Naive thymus-derived CD4-positive, alpha-beta T cell (primary cell): Measurements from ENCODE around the gene RNF183. TPM values are rescaled to one million over a fixed set of nuclear protein-coding genes. Genes with fewer than 3 reads are reported as not detected.

Experiments
- ATAC-seq: fragments of 150-1000 bp; cut with Tn5 transposase; 2 replicates; pipeline ENCODE4 v1.10.0; 2021; ENCODE audit warnings: mild to moderate bottlenecking, moderate library complexity
- CTCF ChIA-PET: fragments of 350-600 bp; sonication (Branson Sonifier 250); formaldehyde crosslinking; loops from one replicate; lab custom pipeline; 2021; ENCODE audit warnings: antibody characterized with exemption; lab: Charles Lee
- POLR2A ChIA-PET: fragments of 350-600 bp; sonication (Branson Sonifier 250); formaldehyde crosslinking; loops from one replicate; lab custom pipeline; 2021; ENCODE audit warnings: antibody characterized with exemption, inconsistent platforms; lab: Charles Lee
- DNase-seq, 9 donors: peaks; one replicate each; pipeline versions ENCODE4 v3.0.0 to v3.0.0-alpha.2; 2020 to 2022; ENCODE audit warnings: mixed read lengths in 1 of 9
- H3K27ac ChIP-seq: one replicate; pipeline ENCODE4 v1.7.0; 2013; ENCODE audit warnings: mild to moderate bottlenecking, low read depth, low read length, moderate library complexity
- H3K27me3 ChIP-seq, 2 donors: one replicate each; pipeline ENCODE4 v1.7.0; 2013; ENCODE audit warnings: low read length in 2 of 2, mild to moderate bottlenecking in 2 of 2, moderate library complexity in 2 of 2; ENCODE audit not compliant: control insufficient read depth in 2 of 2, insufficient read depth in 2 of 2
- H3K36me3 ChIP-seq, 3 experiments: 1 replicate in 2 of 3; 2 replicates in 1 of 3; pipeline ENCODE4 v1.7.0; 2013; ENCODE audit warnings: low read length in 3 of 3, mild to moderate bottlenecking in 3 of 3, moderate library complexity in 1 of 3; ENCODE audit not compliant: insufficient read depth in 3 of 3, control insufficient read depth in 2 of 3
- H3K4me1 ChIP-seq, 2 donors: one replicate each; pipeline ENCODE4 v1.7.0; 2013; ENCODE audit warnings: low read length in 2 of 2, mild to moderate bottlenecking in 2 of 2, moderate library complexity in 1 of 2; ENCODE audit not compliant: control insufficient read depth in 2 of 2, insufficient read depth in 2 of 2
- H3K4me3 ChIP-seq: 2 replicates; pipeline ENCODE4 v1.7.0; 2013; ENCODE audit warnings: mild to moderate bottlenecking, low read length
- H3K9me3 ChIP-seq, 3 experiments: 1 replicate in 2 of 3; 2 replicates in 1 of 3; pipeline ENCODE4 v1.7.0; 2013; ENCODE audit warnings: low read length in 3 of 3; ENCODE audit not compliant: control insufficient read depth in 2 of 3
- H3K27ac Mint-ChIP-seq, 9 donors: one replicate each; pipeline ENCODE4 v1.8.0; 2020 to 2022; ENCODE audit warnings: mixed read lengths in 9 of 9, mild to moderate bottlenecking in 8 of 9, moderate library complexity in 5 of 9, inconsistent platforms in 2 of 9
- H3K27me3 Mint-ChIP-seq, 5 donors: one replicate each; pipeline ENCODE4 v1.8.0; 2021 to 2022; ENCODE audit warnings: mixed read lengths in 5 of 5, mild to moderate bottlenecking in 1 of 5
- H3K36me3 Mint-ChIP-seq, 5 donors: one replicate each; pipeline ENCODE4 v1.8.0; 2020 to 2022; ENCODE audit warnings: mixed read lengths in 5 of 5, mild to moderate bottlenecking in 3 of 5, inconsistent platforms in 1 of 5
- H3K4me1 Mint-ChIP-seq, 7 donors: one replicate each; pipeline ENCODE4 v1.8.0; 2020 to 2022; ENCODE audit warnings: mixed read lengths in 7 of 7, mild to moderate bottlenecking in 3 of 7, inconsistent platforms in 1 of 7
- H3K4me3 Mint-ChIP-seq, 10 donors: one replicate each; pipeline ENCODE4 v1.8.0; 2020 to 2022; ENCODE audit warnings: mild to moderate bottlenecking in 10 of 10, mixed read lengths in 10 of 10, moderate library complexity in 6 of 10, inconsistent platforms in 2 of 10
- H3K9me3 Mint-ChIP-seq, 11 donors: one replicate each; pipeline ENCODE4 v1.8.0; 2020 to 2022; ENCODE audit warnings: mixed read lengths in 11 of 11, mild to moderate bottlenecking in 4 of 11, inconsistent platforms in 1 of 11, moderate library complexity in 1 of 11
- intact Hi-C, 2 donors: fragments of 100-400 bp; cut with micrococcal nuclease; formaldehyde crosslinking; loops; one replicate each; pipeline ENCODE4 v1.15.1; 2023
- polyA plus RNA-seq, 2 donors: library from polyadenylated mRNA; unstranded; fragments of 300-500 nt; fragmentation: Illumina TruSeq; gene quantifications; one replicate each; pipeline ENCODE4 v1.2.3, GENCODE V29; 2021
- total RNA-seq, 6 experiments: library from RNA in 5 of 6; stranded (reverse) in 5 of 6; gene quantifications; 1 replicate in 5 of 6; 2 replicates in 1 of 6; pipeline ENCODE4 v1.2.3 and lab custom pipeline; 2021 to 2026

RNF183 gene
- total and polyA plus RNA-seq, 7 experiments from 2014 or later = not detected

- H3K36me3 Mint-ChIP-seq = peaks cover 17 to 41% (median 29%) of the 10 kb centered on the region in 5 donors
- no peak within 1 kb of the TSS for H3K27ac Mint-ChIP-seq
- peaks cover 13 to 42% (median 34%) of the 10 kb centered on the region in 7 donors for H3K4me1 Mint-ChIP-seq
- peaks cover 0 to 2% (median 0%) of the 10 kb centered on the region in 11 donors for H3K9me3 Mint-ChIP-seq
- ChIA-PET CTCF (interaction anchor here (0.7 to 4.4 kb wide), 19 partner anchors 12 to 383 kb away, joined by 3 to 48 read pairs (median 5); partner anchors contain the start of genes ALAD, C9orf43, POLE3 and WDR31), POLR2A (interaction anchor here (0.6 to 4.7 kb wide), 11 partner anchors 7 to 1645 kb away, joined by 3 to 29 read pairs (median 3); partner anchors contain the start of genes ALAD, BSPRY, C9orf43 and DNAJC25)
- peak; percentile 85 to 95 (median 93) for DNase-seq
- Histone ChIP-seq H3K36me3 (peaks cover 16 to 50% (median 30%) of the 10 kb centered on the region in 3 experiments), H3K27me3 (no peaks in the 10 kb centered on the region), H3K27ac (peak within 1 kb of the TSS; percentile 98), H3K4me3 (peak within 1 kb of the TSS; percentile 87), H3K4me1 (peaks cover 8 to 16% of the 10 kb centered on the region in 2 donors), H3K9me3 (no peaks in the 10 kb centered on the region)
- intact Hi-C loops = loop anchor here (1.0 to 2.0 kb wide), 17 partner anchors 54 to 1793 kb away; partner anchors contain the start of genes ALAD (in 2 of the 2), C9orf43 (in 2 of the 2), FKBP15 (in 2 of the 2) and POLE3 (in 2 of the 2)
- no peaks in the 10 kb centered on the region for H3K27me3 Mint-ChIP-seq
- ATAC-seq = peak; percentile 97
- no peak within 1 kb of the TSS for H3K4me3 Mint-ChIP-seq
Observed at GRCh38 chr9:113275157-113276131, 27.7 kb downstream of the RNF183 start, which contains the start of the genes CDC26 and PRPF4. Gene CDC26, minus strand, starts transcription at chr9:113275572. Its CDS starts 3,065 bp downstream, at chr9:113272507. Gene PRPF4, plus strand, starts transcription at chr9:113275658. Its CDS starts 86 bp downstream, at chr9:113275744.

DNA sequence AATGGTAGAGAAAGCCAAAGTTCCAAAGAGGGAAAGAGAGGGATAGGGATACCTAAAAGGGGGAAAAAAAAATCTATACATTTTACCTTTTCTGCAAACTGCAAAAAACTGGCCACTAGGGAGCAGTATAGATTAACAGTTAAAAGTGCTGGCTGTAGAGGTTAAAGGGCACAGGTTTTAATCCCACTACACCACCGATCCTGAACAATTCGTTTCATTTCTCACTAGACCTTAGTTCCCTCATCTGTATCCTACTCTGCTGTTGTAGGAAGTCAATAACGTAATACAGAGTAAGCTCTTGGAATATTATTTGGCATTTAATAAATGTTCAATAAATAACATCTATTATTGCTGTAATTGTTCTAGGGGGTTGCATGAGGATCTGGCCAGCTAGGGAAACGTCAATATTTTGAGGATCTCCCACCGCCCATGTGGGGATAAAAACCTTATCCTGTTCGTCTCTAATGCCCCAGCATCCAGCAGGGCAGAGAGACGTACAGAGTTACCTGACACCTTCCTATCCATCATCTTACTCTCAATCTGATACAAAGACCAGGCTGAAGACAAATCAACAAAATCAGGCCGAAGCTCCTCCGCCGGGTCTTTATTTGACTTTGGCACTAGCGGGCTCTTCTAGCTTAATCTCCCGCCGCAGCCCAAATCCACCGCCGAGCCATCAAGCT lies 28.6 kb downstream of the RNF183 start:
- H3K4me1 Mint-ChIP-seq = peaks cover 12 to 41% (median 30%) of the 10 kb centered on the region in 7 donors
- peaks cover 8 to 16% of the 10 kb centered on the region in 2 donors for H3K4me1 ChIP-seq
- H3K4me3 ChIP-seq = peak overlapping the region; percentile 87
- ATAC-seq = peak; percentile 47
- H3K27me3 ChIP-seq = no peaks in the 10 kb centered on the region
- no peak overlapping the region for H3K4me3 Mint-ChIP-seq
- H3K9me3 ChIP-seq = no peaks in the 10 kb centered on the region
- H3K27ac ChIP-seq = peak overlapping the region; percentile 98
- CTCF ChIA-PET = interaction anchor here (0.7 to 4.4 kb wide), 21 partner anchors 13 to 383 kb away, joined by 3 to 48 read pairs (median 5); partner anchors contain the start of genes ALAD, C9orf43, POLE3 and WDR31
- H3K36me3 ChIP-seq = peaks cover 17 to 48% (median 27%) of the 10 kb centered on the region in 3 experiments
- POLR2A ChIA-PET = interaction anchor here (0.6 to 4.7 kb wide), 11 partner anchors 52 to 1644 kb away, joined by 3 to 29 read pairs (median 3); partner anchors contain the start of genes ALAD, C9orf43, DNAJC25 and POLE3
- peak in 7 of 9 donors; percentile 42 to 63 (median 60) for DNase-seq
- H3K36me3 Mint-ChIP-seq = peaks cover 12 to 38% (median 26%) of the 10 kb centered on the region in 5 donors
- H3K27ac Mint-ChIP-seq = no peak overlapping the region
- intact Hi-C loops = loop anchor here (1.0 to 5.0 kb wide), 20 partner anchors 35 to 1792 kb away; partner anchors contain the start of genes ALAD (in 2 of the 2), C9orf43 (in 2 of the 2), FKBP15 (in 2 of the 2) and POLE3 (in 2 of the 2)
- peaks cover 0 to 2% (median 0%) of the 10 kb centered on the region in 11 donors for H3K9me3 Mint-ChIP-seq
- H3K27me3 Mint-ChIP-seq = no peaks in the 10 kb centered on the region

DNA sequence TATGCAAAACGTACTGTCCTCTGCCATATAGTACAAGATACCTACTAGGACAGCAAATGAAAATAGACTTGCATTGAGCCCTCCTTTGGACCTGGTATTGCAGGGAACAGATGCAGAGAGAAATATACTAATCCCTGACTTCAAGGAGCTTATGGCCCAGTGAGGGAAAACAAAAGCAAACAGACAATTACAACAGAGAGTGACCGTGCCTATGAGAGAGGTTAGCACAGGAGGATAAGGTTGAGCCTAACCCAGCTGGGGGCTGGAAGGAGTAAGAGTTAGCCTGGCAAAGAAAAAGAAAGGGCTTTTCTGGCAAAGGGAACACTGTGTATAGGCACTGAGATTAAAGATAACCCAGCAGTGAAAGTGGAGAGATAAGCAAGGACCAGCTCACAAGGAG lies 33.3 kb downstream of the RNF183 start:
- H3K27ac Mint-ChIP-seq = peak overlapping the region in 3 of 9 donors; percentile 42 to 81 (median 58)

DNA sequence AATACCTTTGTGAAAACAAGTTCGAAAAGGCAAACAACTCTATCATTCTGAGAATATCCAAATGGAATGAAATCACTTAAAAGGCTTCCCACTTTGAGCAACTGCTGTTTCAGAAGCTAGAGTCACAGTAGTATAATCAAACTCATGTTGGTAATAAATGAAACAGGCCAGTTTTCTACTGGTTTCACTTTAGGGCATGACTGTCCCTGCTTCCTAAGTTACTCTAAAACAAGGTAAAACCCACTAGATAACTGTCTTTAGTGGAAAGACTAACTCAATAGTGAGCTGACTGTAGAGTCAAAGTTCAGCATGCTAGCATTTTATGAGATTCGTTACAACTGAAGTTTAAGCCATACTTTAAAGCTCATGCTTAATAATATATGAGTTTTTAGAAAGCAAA lies 33.8 kb downstream of the RNF183 start:
- no peaks in the 10 kb centered on the region for H3K27me3 Mint-ChIP-seq
- H3K27ac Mint-ChIP-seq = peak overlapping the region in 3 of 9 donors; percentile 5 to 81 (median 58)
- intact Hi-C loops = no loop called here
- peaks cover 20 to 71% (median 34%) of the 10 kb centered on the region in 3 experiments for H3K36me3 ChIP-seq
- CTCF ChIA-PET = no interaction called here
- no peak overlapping the region for H3K4me3 ChIP-seq
- no peaks in the 10 kb centered on the region for H3K27me3 ChIP-seq
- POLR2A ChIA-PET = interaction anchor here (0.5 kb wide), 1 partner anchor 375 kb away, joined by 4 read pairs; no protein-coding TSS in a partner anchor
- no peak overlapping the region for H3K4me3 Mint-ChIP-seq
- H3K4me1 Mint-ChIP-seq = peaks cover 10 to 27% (median 23%) of the 10 kb centered on the region in 7 donors
- H3K27ac ChIP-seq = no peak overlapping the region
- H3K4me1 ChIP-seq = peaks cover 0 to 5% of the 10 kb centered on the region in 2 donors
- DNase-seq (no peak), ATAC-seq (no peak)
- H3K9me3 ChIP-seq = no peaks in the 10 kb centered on the region
- peaks cover 0 to 2% (median 0%) of the 10 kb centered on the region in 11 donors for H3K9me3 Mint-ChIP-seq
- H3K36me3 Mint-ChIP-seq = peaks cover 16 to 38% (median 24%) of the 10 kb centered on the region in 5 donors

More for the DNA sequence above, 33.3 kb downstream of the RNF183 start:
- no peak for DNase-seq
- no peaks in the 10 kb centered on the region for H3K27me3 ChIP-seq
- H3K36me3 ChIP-seq = peaks cover 20 to 71% (median 34%) of the 10 kb centered on the region in 3 experiments
- ATAC-seq = no peak
- Mint-ChIP-seq H3K36me3 (peaks cover 16 to 36% (median 24%) of the 10 kb centered on the region in 5 donors), H3K9me3 (peaks cover 0 to 2% (median 0%) of the 10 kb centered on the region in 11 donors), H3K27me3 (no peaks in the 10 kb centered on the region), H3K4me1 (peaks cover 10 to 27% (median 23%) of the 10 kb centered on the region in 7 donors), H3K4me3 (no peak overlapping the region)
- peaks cover 0 to 8% of the 10 kb centered on the region in 2 donors for H3K4me1 ChIP-seq
- intact Hi-C loops = loop anchor here in 1 of 2 donors (5.0 kb wide), 1 partner anchor 607 kb away; the partner anchor contains the start of gene ZNF618
- H3K27ac ChIP-seq = peak overlapping the region; percentile 4
- ChIA-PET CTCF (no interaction called here), POLR2A (interaction anchor here (0.5 kb wide), 1 partner anchor 374 kb away, joined by 4 read pairs; no protein-coding TSS in a partner anchor)
- H3K4me3 ChIP-seq = no peak overlapping the region
- no peaks in the 10 kb centered on the region for H3K9me3 ChIP-seq

DNA sequence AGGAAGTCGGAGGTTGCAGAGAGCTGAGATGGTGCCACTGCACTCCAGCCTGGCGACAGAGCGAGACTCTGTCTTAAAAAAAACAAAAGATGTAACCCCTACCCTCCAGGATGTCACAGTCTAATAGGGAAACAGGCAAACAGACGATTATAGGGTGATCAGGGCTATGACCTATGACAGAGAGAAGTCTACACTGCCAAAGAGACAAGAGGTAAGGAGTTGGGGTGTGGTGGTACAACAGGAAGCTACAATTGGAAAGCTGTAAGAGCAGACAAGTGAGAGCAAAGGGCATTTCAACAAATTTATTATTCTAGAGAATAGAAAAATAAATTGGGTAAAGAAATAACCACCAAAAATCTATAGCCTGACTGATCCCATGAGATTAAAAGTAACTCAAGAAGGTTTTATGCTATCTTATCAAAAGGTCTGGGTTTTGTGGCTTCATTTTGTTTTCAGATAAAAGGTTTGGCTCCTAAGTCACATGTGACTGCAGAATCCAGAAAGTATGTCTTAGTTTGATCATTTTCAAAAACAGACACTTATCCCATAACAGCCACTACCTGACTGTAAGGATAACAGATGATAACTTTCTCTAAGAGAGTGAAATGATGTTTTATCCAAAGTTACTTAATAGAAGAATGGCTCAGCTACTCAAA lies 35.1 kb downstream of the RNF183 start:
- CTCF ChIA-PET = no interaction called here
- peaks cover 0 to 2% (median 0%) of the 10 kb centered on the region in 11 donors for H3K9me3 Mint-ChIP-seq
- H3K36me3 ChIP-seq = peaks cover 20 to 67% (median 32%) of the 10 kb centered on the region in 3 experiments
- peaks cover 8 to 22% (median 13%) of the 10 kb centered on the region in 7 donors for H3K4me1 Mint-ChIP-seq
- ATAC-seq (no peak), DNase-seq (no peak)
- intact Hi-C loops = no loop called here
- H3K9me3 ChIP-seq = no peaks in the 10 kb centered on the region
- H3K4me3 Mint-ChIP-seq = no peak overlapping the region
- no peaks in the 10 kb centered on the region for H3K27me3 ChIP-seq
- no peaks in the 10 kb centered on the region for H3K4me1 ChIP-seq
- H3K27ac Mint-ChIP-seq = peak overlapping the region in 6 of 9 donors; percentile 28 to 75 (median 68)
- no peak overlapping the region for H3K27ac ChIP-seq
- no peak overlapping the region for H3K4me3 ChIP-seq
- POLR2A ChIA-PET = interaction anchor here (0.6 kb wide), 1 partner anchor 8 kb away, joined by 3 read pairs; no protein-coding TSS in a partner anchor
- no peaks in the 10 kb centered on the region for H3K27me3 Mint-ChIP-seq
- H3K36me3 Mint-ChIP-seq = peaks cover 14 to 38% (median 22%) of the 10 kb centered on the region in 5 donors
